Stimulated activated naive CD8-positive, alpha-beta T cell treated with anti-CD3 and anti-CD28 coated beads, Interleukin-15, amount 100 ng/mL, for 72 hours (primary cell): ENCODE measurements around the gene DDAH2.
A peak's percentile ranks its signal among the peaks of the same experiment; 100 is the strongest.

Experiments used
- ATAC-seq: fragments of 150-1000 bp; cut with Tn5 transposase; 2 replicates; pipeline ENCODE4 v1.10.0; 2021; ENCODE audit warnings: mild to moderate bottlenecking, moderate library complexity
- DNase-seq, 2 donors: peaks; one replicate each; pipeline ENCODE4 v3.0.0; 2021 to 2022
- H3K27ac Mint-ChIP-seq, 2 donors: one replicate each; pipeline ENCODE4 v1.8.0; 2022; ENCODE audit warnings: mild to moderate bottlenecking in 2 of 2, mixed read lengths in 2 of 2, moderate library complexity in 2 of 2
- H3K27me3 Mint-ChIP-seq: one replicate; pipeline ENCODE4 v1.8.0; 2022; ENCODE audit warnings: mixed read lengths
- H3K4me1 Mint-ChIP-seq: one replicate; pipeline ENCODE4 v1.8.0; 2022; ENCODE audit warnings: mild to moderate bottlenecking, mixed read lengths
- H3K4me3 Mint-ChIP-seq, 2 donors: one replicate each; pipeline ENCODE4 v1.8.0; 2022; ENCODE audit warnings: mild to moderate bottlenecking in 2 of 2, mixed read lengths in 2 of 2, moderate library complexity in 1 of 2
- H3K9me3 Mint-ChIP-seq, 2 donors: one replicate each; pipeline ENCODE4 v1.8.0; 2022; ENCODE audit warnings: mixed read lengths in 2 of 2

Gene DDAH2

GRCh38 chr6:31677955-31678354 is 51.1 kb downstream of the DDAH2 start:
- Mint-ChIP-seq H3K4me1 (peaks cover 20% of the 10 kb centered on the region), H3K4me3 (no peak overlapping the region), H3K27me3 (no peaks in the 10 kb centered on the region), H3K9me3 (no peaks in the 10 kb centered on the region), H3K27ac (peak overlapping the region in 1 of 2 donors; percentile 0)
- ATAC-seq (no peak), DNase-seq (no peak)
